ENCODE data around the gene TGFB2. TPM values are rescaled to one million over a fixed set of nuclear protein-coding genes. Genes with fewer than 3 reads are reported as not detected.

TGFB2 gene
- total and polyA plus RNA-seq, 2 donors, result 5.1 to 32.8 TPM

DNA sequence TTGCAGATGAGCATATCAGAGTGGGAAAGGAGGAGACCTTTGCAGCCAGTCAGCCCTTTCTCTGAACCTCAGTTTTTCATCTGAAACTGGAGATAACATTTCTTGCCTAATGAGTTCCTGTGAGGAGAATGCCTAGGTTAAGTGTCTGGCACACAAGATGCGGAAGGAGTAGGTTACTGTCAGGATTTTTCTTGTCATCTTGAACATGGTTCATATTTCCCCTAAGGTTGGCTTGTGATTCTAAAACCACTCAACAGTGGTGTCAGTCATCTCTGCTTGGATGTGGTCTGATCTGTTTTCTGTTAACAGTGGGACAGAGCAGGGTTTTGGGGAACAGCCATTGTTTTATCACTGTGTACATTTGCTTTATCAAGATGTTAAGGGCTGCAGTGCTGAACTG is 70.6 kb downstream of the TGFB2 start:
- H3K4me1 ChIP-seq (ENCODE audit: insufficient read depth), result no peaks in the 10 kb centered on the region
- no peak overlapping the region for H3K27ac ChIP-seq (ENCODE audit: low read depth)
- no peak for DNase-seq (ENCODE audit: extremely low spot score)
- 94% methylated on average over 1 of the region's 1 CpG for WGBS
- no peak overlapping the region for H3K4me3 ChIP-seq (ENCODE audit: low read depth, low read length)
- no peaks in the 10 kb centered on the region for H3K36me3 ChIP-seq (ENCODE audit: insufficient read depth)

DNA sequence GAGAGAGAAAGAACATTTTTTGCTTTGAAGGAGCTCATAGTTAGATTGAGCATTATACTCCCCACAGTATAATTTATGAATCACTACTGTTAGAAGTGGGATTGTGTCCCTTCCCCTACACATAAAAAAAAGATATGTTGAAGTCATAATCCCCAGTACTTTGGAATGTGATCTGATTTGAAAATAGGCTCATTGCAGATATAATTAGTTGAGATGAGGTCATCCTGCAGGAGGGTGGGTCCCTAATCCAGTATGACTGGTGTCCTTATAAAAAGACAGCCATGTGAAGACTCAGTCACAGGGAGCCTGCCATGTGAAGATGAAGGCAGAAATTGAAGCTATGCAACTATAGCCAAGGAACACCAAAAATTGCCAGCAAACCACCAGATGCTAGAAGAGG is 76.4 kb downstream of the TGFB2 start:
- Histone ChIP-seq H3K4me3 (ENCODE audit: low read depth, low read length) (no peak overlapping the region), H3K36me3 (ENCODE audit: insufficient read depth) (no peaks in the 10 kb centered on the region), H3K27ac (ENCODE audit: low read depth) (no peak overlapping the region), H3K4me1 (ENCODE audit: insufficient read depth) (no peaks in the 10 kb centered on the region)
- DNase-seq (ENCODE audit: extremely low spot score), result no peak

DNA sequence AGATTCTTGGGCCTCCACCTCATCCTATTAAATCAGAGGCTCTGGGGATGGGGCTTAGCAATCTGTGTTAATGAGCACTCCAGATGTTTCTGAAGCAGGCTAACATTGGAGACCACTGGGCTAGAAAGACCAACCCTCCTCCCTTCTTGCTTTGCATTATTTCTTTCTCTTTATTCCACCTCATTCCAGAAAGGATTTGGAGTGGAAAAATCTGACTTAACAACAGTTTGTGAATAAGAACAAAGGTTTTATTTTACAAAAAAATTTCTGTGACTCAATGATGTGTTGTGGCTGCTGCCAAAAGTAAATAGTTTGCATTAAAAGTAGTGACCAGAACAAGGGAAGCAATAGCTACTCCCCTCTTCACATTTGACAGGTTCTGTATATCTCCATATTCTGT is 79.4 kb downstream of the TGFB2 start:
- no peaks in the 10 kb centered on the region for H3K4me1 ChIP-seq (ENCODE audit: insufficient read depth)
- DNase-seq (ENCODE audit: extremely low spot score), result no peak
- H3K27ac ChIP-seq (ENCODE audit: low read depth), result no peak overlapping the region
- H3K36me3 ChIP-seq (ENCODE audit: insufficient read depth), result no peaks in the 10 kb centered on the region
- H3K4me3 ChIP-seq (ENCODE audit: low read depth, low read length), result no peak overlapping the region

DNA sequence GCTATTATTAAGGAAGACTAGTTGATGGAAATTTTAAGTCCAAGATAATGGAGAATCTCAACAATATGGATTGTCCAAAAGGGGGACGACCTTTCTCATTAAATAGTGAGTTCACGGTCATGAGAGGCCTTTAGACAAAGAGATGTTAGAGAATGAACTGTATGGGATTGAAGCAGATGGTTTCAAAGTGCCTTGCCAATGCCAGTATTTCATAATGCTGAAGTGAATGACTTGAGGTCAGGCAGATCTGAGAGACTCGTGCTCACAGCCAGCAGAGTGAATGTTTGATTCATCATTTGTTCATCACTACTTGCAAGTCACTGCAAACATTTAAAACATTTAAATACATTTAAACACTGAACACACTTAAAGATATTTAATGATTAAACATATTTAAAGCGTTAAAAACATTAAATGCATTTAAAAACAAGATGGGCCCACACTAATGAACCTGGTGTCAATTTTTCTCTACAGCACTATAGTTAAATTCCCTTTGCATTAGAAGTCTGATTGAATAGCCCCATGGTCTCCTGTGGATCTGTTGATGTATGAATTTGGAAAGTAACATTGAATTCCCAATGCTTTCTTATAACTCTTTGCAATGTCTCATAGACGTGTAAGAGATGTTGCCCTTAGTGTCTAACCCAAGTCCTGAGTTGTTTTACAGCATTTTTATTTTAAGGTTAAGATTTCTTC is 80.7 kb downstream of the TGFB2 start:
- Histone ChIP-seq H3K36me3 (ENCODE audit: insufficient read depth) (no peaks in the 10 kb centered on the region), H3K27ac (ENCODE audit: low read depth) (no peak overlapping the region), H3K4me1 (ENCODE audit: insufficient read depth) (no peaks in the 10 kb centered on the region), H3K4me3 (ENCODE audit: low read depth, low read length) (no peak overlapping the region)
- DNase-seq (ENCODE audit: extremely low spot score), result no peak
- WGBS, result 91% methylated on average over 5 of the region's 5 CpGs

DNA sequence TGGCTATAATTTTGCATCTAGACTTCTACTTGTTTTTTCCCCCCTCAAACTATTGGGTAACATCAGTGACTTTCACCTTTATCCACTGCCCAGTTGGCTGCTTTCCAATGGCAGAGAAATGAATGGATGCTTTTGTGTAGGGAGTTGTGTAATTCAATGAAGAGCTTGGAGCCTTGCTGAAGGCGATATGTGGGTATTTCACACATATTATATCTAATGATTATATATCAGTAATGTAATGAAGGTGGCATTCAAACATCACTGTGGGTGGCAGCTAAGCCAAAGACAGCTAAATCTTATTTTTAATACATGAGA is 81.2 kb downstream of the TGFB2 start:
- Histone ChIP-seq H3K36me3 (ENCODE audit: insufficient read depth) (no peaks in the 10 kb centered on the region), H3K27ac (ENCODE audit: low read depth) (no peak overlapping the region), H3K4me1 (ENCODE audit: insufficient read depth) (no peaks in the 10 kb centered on the region), H3K4me3 (ENCODE audit: low read depth, low read length) (no peak overlapping the region)
- DNase-seq (ENCODE audit: extremely low spot score), result no peak
- 86% methylated on average over 1 of the region's 1 CpG for WGBS

DNA sequence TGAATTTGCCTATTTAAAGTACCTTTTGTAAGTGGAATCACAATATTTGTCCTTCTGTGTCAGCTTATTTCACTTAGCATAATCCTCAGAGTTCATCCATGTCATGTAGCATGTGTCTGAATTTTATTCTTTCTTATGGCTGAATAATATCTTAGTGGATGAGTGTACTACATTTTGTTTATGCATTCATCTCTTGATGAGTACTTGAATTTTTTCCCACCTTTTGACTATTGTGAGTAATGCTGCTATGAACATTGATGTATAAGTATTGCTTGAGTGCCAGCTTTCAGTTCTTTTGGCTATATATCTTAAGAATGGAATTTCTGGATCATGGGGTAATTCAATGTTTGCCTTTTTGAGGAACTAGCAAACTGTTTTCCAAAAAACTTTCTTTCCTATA is 84.2 kb downstream of the TGFB2 start:
- H3K4me3 ChIP-seq (ENCODE audit: low read depth, low read length), result no peak overlapping the region
- H3K27ac ChIP-seq (ENCODE audit: low read depth), result no peak overlapping the region

DNA sequence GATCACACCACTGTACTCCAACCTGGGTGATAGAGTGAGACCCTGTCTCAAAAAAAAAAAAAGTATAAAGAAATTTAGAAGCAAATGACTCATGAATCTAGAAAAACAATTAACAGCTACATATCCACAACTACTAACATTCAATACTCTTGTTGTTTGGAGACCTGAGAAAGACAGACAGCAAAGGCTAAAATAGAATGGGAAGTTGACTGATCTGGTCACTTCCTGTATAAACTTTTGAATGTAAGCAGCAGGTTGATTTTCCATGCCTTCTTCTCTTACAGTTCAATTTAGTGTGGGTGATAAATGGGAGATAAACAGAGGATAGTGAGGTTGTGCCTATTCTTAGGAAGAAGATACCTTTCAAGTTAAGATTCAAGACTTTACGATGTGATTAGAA is 85.2 kb downstream of the TGFB2 start:
- H3K4me3 ChIP-seq (ENCODE audit: low read depth, low read length), result no peak overlapping the region
- DNase-seq (ENCODE audit: extremely low spot score), result no peak
- no peak overlapping the region for H3K27ac ChIP-seq (ENCODE audit: low read depth)
- 92% methylated on average over 1 of the region's 1 CpG for WGBS
- H3K4me1 ChIP-seq (ENCODE audit: insufficient read depth), result no peaks in the 10 kb centered on the region
- H3K36me3 ChIP-seq (ENCODE audit: insufficient read depth), result no peaks in the 10 kb centered on the region

More for the DNA sequence above, 84.2 kb downstream of the TGFB2 start:
- Histone ChIP-seq H3K4me1 (ENCODE audit: insufficient read depth) (no peaks in the 10 kb centered on the region), H3K36me3 (ENCODE audit: insufficient read depth) (no peaks in the 10 kb centered on the region)
- DNase-seq (ENCODE audit: extremely low spot score), result no peak

DNA sequence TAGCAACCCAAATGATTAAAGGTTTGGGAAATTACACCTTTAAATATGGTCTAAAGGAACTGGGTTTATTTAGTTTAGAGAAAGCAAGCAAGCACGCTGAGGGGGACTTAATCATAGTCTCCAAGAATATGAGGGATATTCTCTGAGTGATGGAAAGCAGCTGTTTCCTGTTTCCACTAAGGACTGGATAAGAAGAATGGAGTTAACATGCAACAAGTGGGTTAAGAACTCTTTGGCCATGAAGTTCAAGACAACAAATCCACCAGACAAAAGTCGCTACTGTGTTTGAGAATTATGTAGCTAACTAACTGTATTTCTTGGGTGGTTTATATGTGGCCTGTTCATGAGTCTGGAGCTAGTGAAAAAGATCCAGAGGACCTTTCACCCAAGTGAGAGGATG is 85.7 kb downstream of the TGFB2 start:
- WGBS, result 60% methylated on average over 2 of the region's 2 CpGs
- Histone ChIP-seq H3K4me1 (ENCODE audit: insufficient read depth) (no peaks in the 10 kb centered on the region), H3K36me3 (ENCODE audit: insufficient read depth) (no peaks in the 10 kb centered on the region), H3K4me3 (ENCODE audit: low read depth, low read length) (no peak overlapping the region), H3K27ac (ENCODE audit: low read depth) (no peak overlapping the region)
- no peak for DNase-seq (ENCODE audit: extremely low spot score)

DNA sequence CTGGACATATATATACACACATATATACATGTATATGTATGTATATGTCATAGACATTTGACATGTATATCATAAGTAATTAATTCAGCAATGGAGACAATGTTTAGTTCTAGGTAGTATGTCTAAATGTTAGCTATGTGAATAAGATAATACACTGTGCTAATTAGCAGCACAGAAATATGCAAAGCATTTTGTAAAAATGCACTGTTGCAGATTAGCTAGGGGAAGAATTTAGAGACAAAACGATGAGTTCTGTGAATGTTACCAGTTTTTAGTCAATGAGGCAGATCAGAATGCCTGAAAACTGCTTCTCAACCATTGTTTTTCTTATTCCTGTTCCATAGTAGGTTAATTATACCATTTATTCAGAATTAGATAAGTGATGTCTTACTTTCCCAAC is 86.3 kb downstream of the TGFB2 start:
- no peaks in the 10 kb centered on the region for H3K4me1 ChIP-seq (ENCODE audit: insufficient read depth)
- H3K27ac ChIP-seq (ENCODE audit: low read depth), result no peak overlapping the region
- no peak overlapping the region for H3K4me3 ChIP-seq (ENCODE audit: low read depth, low read length)
- H3K36me3 ChIP-seq (ENCODE audit: insufficient read depth), result no peaks in the 10 kb centered on the region
- no peak for DNase-seq (ENCODE audit: extremely low spot score)
- WGBS, result 84% methylated on average over 1 of the region's 1 CpG

DNA sequence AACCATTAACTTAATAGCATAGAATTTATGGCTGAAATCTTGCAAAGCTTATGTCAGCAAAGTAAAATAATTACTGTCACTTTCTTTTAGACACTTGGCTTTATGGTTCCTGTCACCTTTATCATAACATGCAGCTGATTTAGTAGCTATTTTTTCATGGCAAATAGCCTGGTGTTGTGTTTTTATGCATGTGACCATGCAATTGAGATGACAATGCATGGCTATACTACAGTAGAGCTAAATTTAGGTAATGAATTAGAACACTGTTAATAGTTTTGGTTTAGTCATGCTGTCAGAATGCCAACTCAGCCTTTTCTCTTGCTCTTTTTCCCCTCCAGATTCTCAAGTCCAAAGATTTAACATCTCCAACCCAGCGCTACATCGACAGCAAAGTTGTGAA is 88.6 kb downstream of the TGFB2 start:
- Histone ChIP-seq H3K4me3 (ENCODE audit: low read depth, low read length) (no peak overlapping the region), H3K27ac (ENCODE audit: low read depth) (no peak overlapping the region), H3K4me1 (ENCODE audit: insufficient read depth) (no peaks in the 10 kb centered on the region), H3K36me3 (ENCODE audit: insufficient read depth) (no peaks in the 10 kb centered on the region)
- DNase-seq (ENCODE audit: extremely low spot score), result no peak
- WGBS, result 88% methylated on average over 2 of the region's 2 CpGs

DNA sequence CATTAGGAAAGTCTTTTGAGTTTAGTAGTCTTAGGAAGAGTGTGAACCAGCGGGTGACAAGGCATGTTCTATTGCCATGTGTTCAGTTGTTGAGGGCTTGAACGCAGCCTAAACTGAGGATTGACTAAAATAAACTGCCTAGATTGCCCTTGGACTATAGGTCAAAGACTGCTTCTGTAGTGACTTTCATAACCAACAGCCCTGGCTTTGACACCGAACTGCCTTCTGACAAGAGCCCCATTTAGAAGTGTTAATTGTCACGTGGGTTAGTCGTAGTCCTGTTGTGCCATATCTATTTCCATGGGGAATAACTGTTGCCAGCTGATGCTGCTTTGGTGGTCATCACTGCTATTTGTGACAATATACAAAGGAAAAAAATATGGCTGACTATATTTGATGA is 90.4 kb downstream of the TGFB2 start:
- no peaks in the 10 kb centered on the region for H3K4me1 ChIP-seq (ENCODE audit: insufficient read depth)
- no peak for DNase-seq (ENCODE audit: extremely low spot score)
- no peak overlapping the region for H3K4me3 ChIP-seq (ENCODE audit: low read depth, low read length)
- 94% methylated on average over 5 of the region's 5 CpGs for WGBS
- H3K27ac ChIP-seq (ENCODE audit: low read depth), result no peak overlapping the region
- H3K36me3 ChIP-seq (ENCODE audit: insufficient read depth), result no peaks in the 10 kb centered on the region

DNA sequence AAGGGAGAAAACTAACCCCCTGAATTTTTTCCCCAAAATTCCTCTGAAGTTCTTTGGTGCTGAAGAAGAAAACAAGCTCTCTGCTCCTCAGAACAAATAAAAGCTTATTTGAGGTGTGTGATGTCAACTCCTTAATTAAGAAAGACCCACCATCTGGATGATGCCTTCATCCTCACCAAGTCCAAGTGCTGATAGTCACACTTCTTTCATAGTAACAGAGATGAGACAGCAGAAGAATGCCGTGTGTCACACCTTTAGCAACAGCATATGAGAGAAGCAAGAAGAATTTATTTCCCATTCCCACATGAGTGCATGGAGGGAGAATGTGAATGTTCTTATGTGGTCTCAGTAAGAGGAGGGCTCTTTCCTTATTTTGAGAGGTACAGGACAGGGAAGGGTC is 91.2 kb downstream of the TGFB2 start:
- Histone ChIP-seq H3K36me3 (ENCODE audit: insufficient read depth) (no peaks in the 10 kb centered on the region), H3K4me3 (ENCODE audit: low read depth, low read length) (no peak overlapping the region), H3K4me1 (ENCODE audit: insufficient read depth) (no peaks in the 10 kb centered on the region), H3K27ac (ENCODE audit: low read depth) (no peak overlapping the region)
- DNase-seq (ENCODE audit: extremely low spot score), result no peak
- 93% methylated on average over 1 of the region's 1 CpG for WGBS

DNA sequence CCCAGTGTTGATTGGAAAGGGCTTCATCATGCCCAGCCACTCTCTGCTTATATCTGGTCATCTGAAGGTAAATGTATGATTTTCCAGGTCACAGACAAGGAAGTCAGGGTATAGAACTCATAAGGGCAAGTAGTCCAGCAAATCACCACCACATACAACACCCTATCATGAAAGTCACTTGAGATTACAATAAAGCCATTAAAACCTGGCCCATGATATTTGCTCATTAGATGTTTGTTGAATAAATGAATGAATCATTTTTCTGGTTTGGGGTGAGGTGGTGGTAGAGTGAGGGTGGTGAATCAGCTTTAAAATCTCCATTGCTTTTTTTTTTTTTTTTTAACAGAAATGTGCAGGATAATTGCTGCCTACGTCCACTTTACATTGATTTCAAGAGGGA is 91.9 kb downstream of the TGFB2 start:
- 96% methylated on average over 1 of the region's 1 CpG for WGBS
- H3K4me1 ChIP-seq (ENCODE audit: insufficient read depth), result no peaks in the 10 kb centered on the region
- H3K4me3 ChIP-seq (ENCODE audit: low read depth, low read length), result no peak overlapping the region
- DNase-seq (ENCODE audit: extremely low spot score), result no peak
- H3K36me3 ChIP-seq (ENCODE audit: insufficient read depth), result no peaks in the 10 kb centered on the region
- H3K27ac ChIP-seq (ENCODE audit: low read depth), result no peak overlapping the region

DNA sequence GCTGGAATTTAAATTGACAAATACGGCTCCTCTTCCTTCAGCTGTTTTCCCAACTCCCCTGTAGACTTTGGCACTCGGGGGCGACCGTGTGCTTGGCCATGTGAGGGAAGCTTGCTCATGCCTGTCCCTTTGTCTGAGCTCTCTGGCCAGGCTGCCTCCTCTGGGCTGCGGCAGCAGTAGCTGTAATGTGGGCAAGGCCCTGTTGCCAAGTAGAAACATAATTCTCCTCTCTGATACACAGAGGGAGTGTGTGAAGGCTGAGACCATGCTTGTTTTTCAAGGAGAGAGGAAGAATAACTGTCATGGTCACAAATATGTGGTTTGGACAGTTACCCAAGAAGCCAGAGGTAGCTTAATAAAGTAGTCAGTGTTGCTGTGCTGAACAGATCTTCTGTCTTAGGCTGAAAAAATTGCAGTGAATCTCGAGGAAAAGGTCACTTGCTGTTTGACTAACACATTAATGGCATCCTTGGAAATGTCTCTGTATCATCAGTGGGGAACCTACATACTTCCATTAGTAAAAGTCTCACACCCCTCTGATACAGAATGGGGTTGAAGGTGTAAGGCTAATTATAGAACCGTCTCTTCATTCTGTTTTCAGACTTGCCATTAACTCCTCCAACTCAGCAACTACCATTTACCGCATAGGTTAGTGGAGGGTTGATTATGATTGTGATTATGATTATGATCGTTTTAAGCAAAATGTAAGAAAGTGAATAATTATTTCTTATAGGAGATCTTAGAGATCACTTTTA is 94.6 kb downstream of the TGFB2 start:
- no peak overlapping the region for H3K4me3 ChIP-seq (ENCODE audit: low read depth, low read length)
- no peaks in the 10 kb centered on the region for H3K36me3 ChIP-seq (ENCODE audit: insufficient read depth)
- H3K4me1 ChIP-seq (ENCODE audit: insufficient read depth), result no peaks in the 10 kb centered on the region
- no peak for DNase-seq (ENCODE audit: extremely low spot score)
- H3K27ac ChIP-seq (ENCODE audit: low read depth), result no peak overlapping the region
- 70% methylated on average over 9 of the region's 9 CpGs for WGBS

DNA sequence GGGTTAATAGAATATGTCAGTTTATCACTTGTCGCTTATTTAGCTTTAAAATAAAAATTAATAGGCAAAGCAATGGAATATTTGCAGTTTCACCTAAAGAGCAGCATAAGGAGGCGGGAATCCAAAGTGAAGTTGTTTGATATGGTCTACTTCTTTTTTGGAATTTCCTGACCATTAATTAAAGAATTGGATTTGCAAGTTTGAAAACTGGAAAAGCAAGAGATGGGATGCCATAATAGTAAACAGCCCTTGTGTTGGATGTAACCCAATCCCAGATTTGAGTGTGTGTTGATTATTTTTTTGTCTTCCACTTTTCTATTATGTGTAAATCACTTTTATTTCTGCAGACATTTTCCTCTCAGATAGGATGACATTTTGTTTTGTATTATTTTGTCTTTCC is 98.1 kb downstream of the TGFB2 start:
- DNase-seq (ENCODE audit: extremely low spot score), result no peak
- no peak overlapping the region for H3K4me3 ChIP-seq (ENCODE audit: low read depth, low read length)
- H3K36me3 ChIP-seq (ENCODE audit: insufficient read depth), result no peaks in the 10 kb centered on the region
- no peak overlapping the region for H3K27ac ChIP-seq (ENCODE audit: low read depth)
- no peaks in the 10 kb centered on the region for H3K4me1 ChIP-seq (ENCODE audit: insufficient read depth)
- WGBS, result 98% methylated on average over 2 of the region's 2 CpGs

All from urinary bladder (tissue), 4 donors.